PC-9 (cell line): Measurements from ENCODE around the gene CDY2B.
"Not testable (repeated sequence)": the region's sequence is repeated elsewhere in the genome, so short reads cannot be mapped to it uniquely, and the experiment has no call there.

Experiments used
- EZH2 ChIP-seq: fragments of 200-600 bp; sonication (generic); IDR thresholded peaks from 2 replicates; pipeline ENCODE4 v1.8.0; 2017; ENCODE audit warnings: antibody characterized with exemption, low read depth
- TF ChIP-seq, protein P1 (sequence below): fragments of 200-600 bp; sonication (generic); conservative IDR thresholded peaks from 2 replicates; pipeline ENCODE4 v1.6.1; 2017; ENCODE audit warnings: mixed run types, antibody characterized with exemption, mild to moderate bottlenecking, moderate library complexity

DNA sequence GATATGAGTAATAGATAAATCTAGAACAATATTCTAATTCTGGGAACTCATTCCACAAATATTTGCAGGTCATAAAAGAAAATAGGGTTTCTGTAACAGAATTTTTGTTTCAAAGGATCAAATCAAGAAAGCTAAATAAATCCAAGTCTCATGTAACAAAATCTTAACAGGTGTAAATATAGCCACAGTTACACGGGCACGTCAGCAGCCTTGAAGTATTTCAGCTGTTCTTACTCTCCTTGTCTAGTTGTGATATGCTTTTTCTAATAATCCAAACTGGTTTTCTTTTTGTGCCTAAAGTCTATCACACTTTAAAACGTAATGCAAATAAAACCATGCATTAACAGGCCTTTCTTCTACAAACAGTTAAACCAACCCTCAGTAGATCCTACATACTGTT, 9.3 kb downstream of the CDY2B start:
- not testable (repeated sequence) for TF ChIP-seq EZH2
- TF ChIP-seq, protein P1, sequence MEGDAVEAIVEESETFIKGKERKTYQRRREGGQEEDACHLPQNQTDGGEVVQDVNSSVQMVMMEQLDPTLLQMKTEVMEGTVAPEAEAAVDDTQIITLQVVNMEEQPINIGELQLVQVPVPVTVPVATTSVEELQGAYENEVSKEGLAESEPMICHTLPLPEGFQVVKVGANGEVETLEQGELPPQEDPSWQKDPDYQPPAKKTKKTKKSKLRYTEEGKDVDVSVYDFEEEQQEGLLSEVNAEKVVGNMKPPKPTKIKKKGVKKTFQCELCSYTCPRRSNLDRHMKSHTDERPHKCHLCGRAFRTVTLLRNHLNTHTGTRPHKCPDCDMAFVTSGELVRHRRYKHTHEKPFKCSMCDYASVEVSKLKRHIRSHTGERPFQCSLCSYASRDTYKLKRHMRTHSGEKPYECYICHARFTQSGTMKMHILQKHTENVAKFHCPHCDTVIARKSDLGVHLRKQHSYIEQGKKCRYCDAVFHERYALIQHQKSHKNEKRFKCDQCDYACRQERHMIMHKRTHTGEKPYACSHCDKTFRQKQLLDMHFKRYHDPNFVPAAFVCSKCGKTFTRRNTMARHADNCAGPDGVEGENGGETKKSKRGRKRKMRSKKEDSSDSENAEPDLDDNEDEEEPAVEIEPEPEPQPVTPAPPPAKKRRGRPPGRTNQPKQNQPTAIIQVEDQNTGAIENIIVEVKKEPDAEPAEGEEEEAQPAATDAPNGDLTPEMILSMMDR = not testable (repeated sequence)
